Mesenteric fat pad (tissue), 1 donor: ENCODE results near the gene SPON1. TPM values are rescaled to one million over a fixed set of nuclear protein-coding genes. Genes with fewer than 3 reads are reported as not detected.
"Not testable (repeated sequence)": the region's sequence is repeated elsewhere in the genome, so short reads cannot be mapped to it uniquely, and the experiment has no call there.

Source experiments
- DNase-seq: peaks from one replicate; pipeline ENCODE4 v3.0.0-alpha.2; 2020; ENCODE audit warnings: low spot score
- total RNA-seq: library from RNA; stranded (reverse); fragmentation: NEBNext Ultra II Directional; extraction: Animal tissue kit (Norgen Biotek cat#: 25700); gene quantifications from one replicate; pipeline ENCODE4 v1.2.1, GENCODE V29; 2021
- donor health status: DM: yes; HTN: yes; CAD: no.

The SPON1 gene
- total RNA-seq, 1 donor from 2014 or later, result 123 TPM

GRCh38 chr11:13974631-13975030 is 12.1 kb downstream of the SPON1 start:
- DNase-seq, result no peak

GRCh38 chr11:13983081-13983751 is 20.7 kb downstream of the SPON1 start:
- no peak for DNase-seq

GRCh38 chr11:13984616-13985450 is 22.3 kb downstream of the SPON1 start:
- no peak for DNase-seq

GRCh38 chr11:13986695-13987094 is 24.2 kb downstream of the SPON1 start:
- not testable (repeated sequence) for DNase-seq

GRCh38 chr11:13992158-13992856 is 29.8 kb downstream of the SPON1 start:
- not testable (repeated sequence) for DNase-seq

- DNase-seq, result no peak
These were observed 30.7 kb downstream of the SPON1 start for GRCh38 chr11:13993096-13993765.

- DNase-seq, result no peak
These were observed 35.4 kb downstream of the SPON1 start for GRCh38 chr11:13997881-13998280.

GRCh38 chr11:13999704-14000103 is 37.2 kb downstream of the SPON1 start:
- DNase-seq, result no peak

- DNase-seq, result no peak
These were observed 39.1 kb downstream of the SPON1 start for GRCh38 chr11:14001597-14001996.

- DNase-seq, result no peak
These were observed 45.0 kb downstream of the SPON1 start for GRCh38 chr11:14007566-14007965.

- no peak for DNase-seq
These were observed 48.1 kb downstream of the SPON1 start for GRCh38 chr11:14010665-14011064.

- no peak for DNase-seq
These were observed 50.3 kb downstream of the SPON1 start for GRCh38 chr11:14012846-14013245.

GRCh38 chr11:14015711-14016110 is 53.2 kb downstream of the SPON1 start:
- no peak for DNase-seq

GRCh38 chr11:14018441-14018840 is 55.9 kb downstream of the SPON1 start:
- no peak for DNase-seq

GRCh38 chr11:14021738-14022137 is 59.2 kb downstream of the SPON1 start:
- DNase-seq, result no peak

GRCh38 chr11:14022251-14022650 is 59.7 kb downstream of the SPON1 start:
- DNase-seq, result no peak

GRCh38 chr11:14022821-14023220 is 60.3 kb downstream of the SPON1 start:
- no peak for DNase-seq

GRCh38 chr11:14026961-14027360 is 64.4 kb downstream of the SPON1 start:
- no peak for DNase-seq

GRCh38 chr11:14027525-14027924 is 65.0 kb downstream of the SPON1 start:
- DNase-seq, result no peak

GRCh38 chr11:14029440-14029839 is 66.9 kb downstream of the SPON1 start:
- DNase-seq, result no peak
